T-helper 1 cell treated with Interleukin-12 subunit alpha and Interleukin-12 subunit beta and Interleukin-4 antibody, amounts not matched to agents 30 μg/mL and 1 μg/mL, for 36 hours (primary cell): Measurements from ENCODE around the gene TADA3.

ENCODE experiments used
- H3K27ac Mint-ChIP-seq: one replicate; pipeline ENCODE4 v1.8.0; 2021; ENCODE audit warnings: mild to moderate bottlenecking, mixed read lengths
- H3K27me3 Mint-ChIP-seq: one replicate; pipeline ENCODE4 v1.8.0; 2021; ENCODE audit warnings: low read depth, mixed read lengths
- H3K36me3 Mint-ChIP-seq: one replicate; pipeline ENCODE4 v1.8.0; 2021; ENCODE audit warnings: low read depth, mixed read lengths
- H3K4me1 Mint-ChIP-seq: one replicate; pipeline ENCODE4 v1.8.0; 2021; ENCODE audit warnings: low read depth, mixed read lengths
- H3K4me3 Mint-ChIP-seq: one replicate; pipeline ENCODE4 v1.8.0; 2021; ENCODE audit warnings: mild to moderate bottlenecking, moderate library complexity, mixed read lengths
- H3K9me3 Mint-ChIP-seq: one replicate; pipeline ENCODE4 v1.8.0; 2021; ENCODE audit warnings: mixed read lengths

The TADA3 gene

GRCh38 chr3:9768141-9768775 is 24.0 kb downstream of the TADA3 start:
- H3K9me3 Mint-ChIP-seq, result no peaks in the 10 kb centered on the region
- no peaks in the 10 kb centered on the region for H3K27me3 Mint-ChIP-seq
- H3K27ac Mint-ChIP-seq, result no peak overlapping the region
- H3K4me1 Mint-ChIP-seq, result peaks cover 25% of the 10 kb centered on the region
- H3K36me3 Mint-ChIP-seq, result peaks cover 7% of the 10 kb centered on the region
- H3K4me3 Mint-ChIP-seq, result peak overlapping the region; percentile 87

GRCh38 chr3:9767418-9767817 is 24.9 kb downstream of the TADA3 start:
- Mint-ChIP-seq H3K4me3 (no peak overlapping the region), H3K9me3 (no peaks in the 10 kb centered on the region), H3K36me3 (peaks cover 10% of the 10 kb centered on the region), H3K27ac (no peak overlapping the region), H3K27me3 (no peaks in the 10 kb centered on the region), H3K4me1 (peaks cover 25% of the 10 kb centered on the region)

DNA sequence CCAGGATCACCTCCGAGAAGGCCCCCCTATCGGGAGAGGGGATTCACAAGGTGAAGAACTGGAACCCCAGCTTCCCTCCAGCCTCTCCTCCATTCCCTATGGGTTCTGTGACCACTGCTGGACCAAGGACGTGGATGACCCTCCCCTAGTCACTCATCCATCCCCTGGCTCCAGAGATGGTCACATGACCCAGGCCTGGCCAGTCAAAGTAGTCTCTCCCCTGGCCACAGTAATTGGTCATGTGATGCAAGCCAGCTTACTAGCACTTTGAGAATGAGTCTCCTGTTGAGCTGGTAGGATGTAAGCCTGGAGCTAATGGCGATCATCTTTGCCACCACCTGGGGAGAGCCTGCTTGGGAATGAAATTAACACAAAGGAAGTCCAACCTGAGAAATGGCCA is 26.4 kb downstream of the TADA3 start:
- Mint-ChIP-seq H3K36me3 (peaks cover 13% of the 10 kb centered on the region), H3K27me3 (no peaks in the 10 kb centered on the region), H3K9me3 (no peaks in the 10 kb centered on the region), H3K4me1 (peaks cover 25% of the 10 kb centered on the region), H3K4me3 (no peak overlapping the region), H3K27ac (no peak overlapping the region)

DNA sequence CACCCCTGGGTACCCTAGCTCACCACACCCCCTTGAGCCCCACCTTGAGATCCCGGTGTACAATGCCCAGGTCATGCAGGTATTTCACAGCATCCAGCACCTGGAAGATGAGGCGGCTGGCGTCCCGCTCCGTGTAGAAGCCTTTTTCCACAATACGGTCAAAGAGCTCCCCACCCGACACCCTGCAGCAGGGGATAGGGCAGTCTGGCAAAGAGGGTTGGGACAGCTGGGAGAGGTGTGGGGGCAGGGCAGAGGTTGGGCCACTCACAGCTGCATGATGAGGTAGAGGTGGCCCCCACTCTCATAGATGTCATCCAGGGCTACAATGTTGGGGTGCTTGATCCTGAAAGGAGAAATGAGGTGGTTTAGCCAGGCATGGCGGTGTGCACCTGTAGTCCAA is 29.4 kb downstream of the TADA3 start:
- no peaks in the 10 kb centered on the region for H3K9me3 Mint-ChIP-seq

GRCh38 chr3:9761919-9762318 is 30.4 kb downstream of the TADA3 start:
- Mint-ChIP-seq H3K36me3 (peaks cover 32% of the 10 kb centered on the region), H3K27ac (no peak overlapping the region), H3K9me3 (no peaks in the 10 kb centered on the region), H3K4me3 (no peak overlapping the region), H3K27me3 (no peaks in the 10 kb centered on the region), H3K4me1 (peaks cover under 1% of the 10 kb centered on the region)

More for the DNA sequence above, 29.4 kb downstream of the TADA3 start:
- Mint-ChIP-seq H3K4me3 (no peak overlapping the region), H3K4me1 (peaks cover 8% of the 10 kb centered on the region), H3K36me3 (peaks cover 30% of the 10 kb centered on the region), H3K27ac (no peak overlapping the region), H3K27me3 (no peaks in the 10 kb centered on the region)

DNA sequence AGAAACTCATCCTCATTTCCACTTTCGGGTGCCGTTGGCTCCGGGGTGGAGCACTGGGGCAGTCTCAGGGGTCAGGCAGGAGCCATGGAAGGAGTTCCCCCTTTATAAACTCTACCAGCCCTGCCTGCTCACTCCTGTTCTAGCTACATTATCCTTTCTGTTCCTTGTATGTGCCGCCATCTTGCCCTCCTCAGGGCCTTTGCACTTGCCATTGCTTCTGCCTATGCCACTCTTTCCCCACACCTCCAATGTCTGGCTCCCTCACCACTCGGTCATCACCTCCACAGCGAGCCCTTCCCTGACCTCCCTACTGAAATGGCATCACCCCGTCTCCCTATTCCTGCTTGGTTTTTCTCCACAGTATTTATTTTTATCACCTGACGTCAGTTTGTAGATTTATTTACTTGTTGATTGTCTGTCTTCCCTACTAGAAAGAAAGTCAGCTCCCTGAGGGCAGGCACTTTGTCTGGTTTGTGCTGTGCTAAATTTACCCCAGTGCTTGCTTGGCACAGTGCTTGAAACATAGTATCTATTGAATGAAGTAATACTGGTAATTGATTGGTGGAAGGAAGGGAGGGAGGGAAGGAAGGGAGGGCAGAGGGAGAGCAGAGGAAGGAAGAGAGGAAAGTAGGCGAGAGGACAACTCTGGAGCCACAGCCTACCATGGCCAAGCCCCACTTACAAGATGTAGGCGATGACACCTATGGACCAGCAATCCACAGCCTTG is 31.3 kb downstream of the TADA3 start:
- no peaks in the 10 kb centered on the region for H3K4me1 Mint-ChIP-seq
- H3K36me3 Mint-ChIP-seq, result peaks cover 36% of the 10 kb centered on the region
- H3K27me3 Mint-ChIP-seq, result no peaks in the 10 kb centered on the region
- no peak overlapping the region for H3K27ac Mint-ChIP-seq
- H3K9me3 Mint-ChIP-seq, result no peaks in the 10 kb centered on the region
- H3K4me3 Mint-ChIP-seq, result no peak overlapping the region

DNA sequence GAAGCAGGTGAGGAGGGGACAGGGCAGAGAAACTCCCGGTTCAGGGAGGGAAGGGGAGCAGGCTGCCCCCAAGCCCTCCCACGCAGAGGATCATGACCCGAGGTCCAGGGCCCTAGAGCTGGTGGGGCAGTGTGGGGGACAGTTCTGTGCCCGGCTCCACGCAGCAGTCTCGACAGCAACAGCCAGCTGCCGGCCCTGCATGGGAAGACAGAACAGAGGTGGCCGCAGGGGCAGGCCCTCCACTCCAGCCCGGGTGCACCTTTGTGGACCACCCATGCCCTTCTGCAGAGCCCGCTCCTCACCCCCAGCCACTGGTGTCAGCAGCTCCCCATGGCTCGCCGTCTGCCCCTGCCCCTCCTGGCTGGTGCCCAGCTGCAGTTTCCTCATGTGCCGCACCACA is 34.8 kb downstream of the TADA3 start:
- Mint-ChIP-seq H3K27ac (no peak overlapping the region), H3K9me3 (no peaks in the 10 kb centered on the region), H3K27me3 (no peaks in the 10 kb centered on the region), H3K36me3 (peaks cover 37% of the 10 kb centered on the region), H3K4me1 (peaks cover 14% of the 10 kb centered on the region), H3K4me3 (no peak overlapping the region)

- Mint-ChIP-seq H3K36me3 (peaks cover 39% of the 10 kb centered on the region), H3K4me3 (peak overlapping the region; percentile 50), H3K9me3 (no peaks in the 10 kb centered on the region), H3K4me1 (peaks cover 36% of the 10 kb centered on the region), H3K27ac (peak overlapping the region; percentile 58), H3K27me3 (no peaks in the 10 kb centered on the region)
Observed at GRCh38 chr3:9754678-9755077, 37.6 kb downstream of the TADA3 start.

DNA sequence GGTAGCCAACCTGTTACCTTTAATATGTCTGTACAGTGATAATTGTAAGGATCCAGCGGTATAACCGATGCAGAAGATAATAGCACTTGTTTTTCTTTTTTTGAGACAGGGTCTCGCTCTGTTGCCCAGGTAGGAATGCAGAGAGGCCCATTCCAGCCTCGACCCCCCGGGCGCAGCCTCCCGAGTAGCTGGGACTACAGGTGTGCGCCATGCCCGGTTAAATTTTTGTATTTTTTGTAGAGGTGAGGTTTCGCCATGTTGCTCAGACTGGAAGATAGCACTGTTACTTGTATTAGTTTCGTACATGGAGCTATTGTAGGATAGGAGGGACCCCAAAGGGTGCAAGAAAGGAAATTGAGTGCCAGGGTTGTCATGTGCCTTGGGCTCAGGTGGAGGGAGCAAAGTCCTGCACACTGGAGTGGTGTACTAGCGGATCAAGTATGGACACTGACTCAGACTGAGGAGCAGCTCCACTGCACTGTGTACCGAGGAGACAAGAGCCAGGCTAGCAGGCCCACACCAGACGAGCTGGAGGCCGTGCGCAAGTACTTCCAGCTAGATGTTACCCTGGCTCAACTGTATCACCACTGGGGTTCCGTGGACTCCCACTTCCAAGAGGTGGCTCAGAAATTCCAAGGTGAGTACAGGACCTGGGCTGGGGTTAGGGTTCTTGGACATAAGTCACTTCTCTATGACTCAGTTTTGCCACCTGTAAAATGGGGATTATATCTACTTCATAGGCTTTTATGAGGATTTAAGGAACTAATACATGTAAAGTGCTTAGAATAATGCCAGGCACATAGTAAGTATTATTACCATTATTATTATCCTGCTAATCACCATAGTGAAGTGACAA is 41.5 kb downstream of the TADA3 start:
- peak overlapping the region; percentile 94 for H3K4me3 Mint-ChIP-seq
- no peaks in the 10 kb centered on the region for H3K9me3 Mint-ChIP-seq
- H3K27ac Mint-ChIP-seq, result peak overlapping the region; percentile 97
- H3K27me3 Mint-ChIP-seq, result no peaks in the 10 kb centered on the region
- H3K4me1 Mint-ChIP-seq, result peaks cover 47% of the 10 kb centered on the region
- H3K36me3 Mint-ChIP-seq, result peaks cover 44% of the 10 kb centered on the region

DNA sequence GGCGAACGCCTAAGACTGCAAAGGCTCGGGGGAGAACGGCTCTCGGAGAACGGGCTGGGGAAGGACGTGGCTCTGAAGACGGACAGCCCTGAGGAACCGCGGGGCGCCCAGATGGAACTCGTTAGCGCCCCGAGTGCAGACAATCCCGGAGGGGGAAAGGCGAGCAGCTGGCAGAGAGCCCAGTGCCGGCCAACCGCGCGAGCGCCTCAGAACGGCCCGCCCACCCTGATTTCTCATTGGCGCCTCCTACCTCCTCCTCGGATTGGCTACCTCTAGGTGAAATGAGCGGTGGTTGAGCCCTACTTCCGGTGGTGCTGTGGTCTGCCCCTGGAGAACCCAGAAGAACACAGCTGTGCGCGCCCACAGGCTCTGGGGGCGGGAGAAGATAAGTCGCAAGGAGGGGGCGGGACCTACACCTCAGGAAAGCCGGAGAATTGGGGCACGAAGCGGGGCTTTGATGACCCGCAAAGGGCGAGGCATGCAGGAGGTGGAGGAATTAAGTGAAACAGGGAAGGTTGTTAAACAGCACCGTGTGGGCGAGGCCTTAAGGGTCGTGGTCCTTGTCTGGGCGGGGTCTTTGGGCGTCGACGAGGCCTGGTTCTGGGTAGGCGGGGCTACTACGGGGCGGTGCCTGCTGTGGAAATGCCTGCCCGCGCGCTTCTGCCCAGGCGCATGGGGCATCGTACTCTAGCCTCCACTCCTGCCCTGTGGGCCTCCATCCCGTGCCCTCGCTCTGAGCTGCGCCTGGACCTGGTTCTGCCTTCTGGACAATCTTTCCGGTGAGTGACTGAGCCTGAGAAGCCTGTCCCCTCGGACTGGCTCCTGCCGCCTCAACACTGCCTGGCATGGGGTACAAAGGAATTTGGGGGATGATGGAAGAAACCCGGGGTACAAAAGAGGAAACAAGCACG is 42.4 kb downstream of the TADA3 start, which contains the start of gene OGG1:
OGG1 (plus strand) TSS at position 308 of the 911 bp plus-strand sequence; CDS start at position 643, 335 bp downstream.
- H3K36me3 Mint-ChIP-seq, result peaks cover 47% of the 10 kb centered on the region
- H3K27ac Mint-ChIP-seq, result peak within 1 kb of the TSS; percentile 97
- no peaks in the 10 kb centered on the region for H3K9me3 Mint-ChIP-seq
- H3K4me1 Mint-ChIP-seq, result peaks cover 43% of the 10 kb centered on the region
- peak within 1 kb of the TSS; percentile 94 for H3K4me3 Mint-ChIP-seq
- H3K27me3 Mint-ChIP-seq, result no peaks in the 10 kb centered on the region

DNA sequence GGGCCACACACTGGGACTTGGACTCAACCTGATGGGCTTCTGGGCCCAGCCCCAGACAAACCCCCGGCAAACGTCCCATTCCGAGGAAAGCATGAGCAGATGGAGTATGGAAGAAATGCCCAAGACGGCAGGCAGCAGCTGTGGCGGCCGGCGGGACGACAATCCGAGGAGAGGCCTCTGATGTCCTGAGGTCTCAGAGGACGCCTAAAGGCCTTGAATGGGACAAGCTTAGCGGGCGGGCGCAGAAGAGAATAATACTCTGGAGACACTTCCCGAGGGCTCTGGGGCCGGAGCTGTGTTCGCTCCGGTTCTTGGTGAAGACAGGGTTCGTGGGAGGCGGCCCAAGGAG is 43.0 kb downstream of the TADA3 start:
- Mint-ChIP-seq H3K36me3 (peaks cover 48% of the 10 kb centered on the region), H3K4me1 (peaks cover 38% of the 10 kb centered on the region), H3K4me3 (peak overlapping the region; percentile 94), H3K9me3 (no peaks in the 10 kb centered on the region), H3K27ac (peak overlapping the region; percentile 97), H3K27me3 (no peaks in the 10 kb centered on the region)

GRCh38 chr3:9748031-9748430 is 44.2 kb downstream of the TADA3 start:
- Mint-ChIP-seq H3K36me3 (peaks cover 50% of the 10 kb centered on the region), H3K9me3 (no peaks in the 10 kb centered on the region), H3K27me3 (no peaks in the 10 kb centered on the region), H3K4me3 (no peak overlapping the region), H3K27ac (no peak overlapping the region), H3K4me1 (peaks cover 33% of the 10 kb centered on the region)

GRCh38 chr3:9747267-9747666 is 45.0 kb downstream of the TADA3 start:
- Mint-ChIP-seq H3K27me3 (no peaks in the 10 kb centered on the region), H3K27ac (no peak overlapping the region), H3K9me3 (no peaks in the 10 kb centered on the region), H3K36me3 (peaks cover 50% of the 10 kb centered on the region), H3K4me1 (peaks cover 33% of the 10 kb centered on the region), H3K4me3 (no peak overlapping the region)

DNA sequence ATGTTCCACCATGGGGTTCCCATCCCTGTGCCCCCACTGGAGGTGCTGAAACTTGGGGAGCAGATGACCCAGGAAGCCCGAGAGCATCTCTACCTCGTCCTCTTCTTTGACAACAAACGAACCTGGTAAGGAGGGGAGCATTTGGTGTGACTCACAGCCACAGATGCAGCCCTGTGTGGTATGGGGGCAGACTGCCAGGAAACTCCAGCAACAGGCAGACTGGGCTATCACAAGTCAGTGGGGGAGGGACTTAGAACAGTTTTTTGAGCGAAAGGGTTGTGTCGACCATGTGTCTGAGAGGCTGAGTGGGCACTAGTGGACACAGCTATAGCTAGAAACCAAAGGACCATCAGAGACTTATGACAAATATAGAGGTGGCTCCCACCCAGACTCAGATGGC is 45.9 kb downstream of the TADA3 start:
- no peaks in the 10 kb centered on the region for H3K9me3 Mint-ChIP-seq
- peaks cover 42% of the 10 kb centered on the region for H3K36me3 Mint-ChIP-seq
- H3K4me3 Mint-ChIP-seq, result no peak overlapping the region
- H3K27me3 Mint-ChIP-seq, result no peaks in the 10 kb centered on the region
- H3K4me1 Mint-ChIP-seq, result peaks cover 25% of the 10 kb centered on the region
- no peak overlapping the region for H3K27ac Mint-ChIP-seq
